ENCODE results near the gene HACD3.
"Not testable (repeated sequence)": the region's sequence is repeated elsewhere in the genome, so short reads cannot be mapped to it uniquely, and the experiment has no call there.

The HACD3 gene

GRCh38 chr15:65550681-65551098 lies 20.4 kb downstream of the HACD3 start:
- no peak for DNase-seq

GRCh38 chr15:65551183-65551582 lies 20.9 kb downstream of the HACD3 start:
- no peak for DNase-seq

DNA sequence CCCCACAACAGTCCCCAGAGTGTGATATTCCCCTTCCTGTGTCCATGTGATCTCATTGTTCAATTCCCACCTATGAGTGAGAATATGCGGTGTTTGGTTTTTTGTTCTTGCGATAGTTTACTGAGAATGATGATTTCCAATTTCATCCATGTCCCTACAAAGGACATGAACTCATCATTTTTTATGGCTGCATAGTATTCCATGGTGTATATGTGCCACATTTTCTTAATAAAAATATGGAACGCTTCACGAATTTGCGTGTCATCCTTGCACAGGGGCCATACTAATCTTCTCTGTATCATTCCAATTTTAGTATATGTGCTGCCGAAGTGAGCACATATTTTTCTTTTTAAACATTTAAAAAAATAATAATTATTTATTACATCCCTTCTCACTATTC lies 22.6 kb downstream of the HACD3 start:
- not testable (repeated sequence) for DNase-seq

- no peak for DNase-seq
Measured at GRCh38 chr15:65553691-65554090, 23.4 kb downstream of the HACD3 start.

GRCh38 chr15:65556622-65557021 lies 26.4 kb downstream of the HACD3 start:
- no peak for DNase-seq

DNA sequence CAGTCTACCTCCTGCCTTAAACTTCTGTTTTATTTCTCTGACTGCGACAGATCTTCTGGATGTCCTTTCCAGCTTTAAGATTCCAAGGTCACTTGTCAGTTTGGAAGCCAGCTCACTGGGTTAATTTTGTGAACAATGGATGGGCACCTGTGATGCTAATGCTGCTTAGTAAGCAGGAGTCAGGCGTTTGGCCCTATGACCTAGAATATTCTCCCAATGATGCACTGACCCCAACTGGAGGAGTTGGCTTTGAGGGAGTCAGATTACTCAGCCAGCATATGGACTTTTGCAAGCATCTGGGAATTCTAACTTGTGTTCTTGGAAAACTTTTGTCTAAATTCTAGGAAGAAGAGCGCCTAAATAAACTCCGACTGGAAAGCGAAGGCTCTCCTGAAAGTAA lies 28.1 kb downstream of the HACD3 start:
- DNase-seq, result no peak

GRCh38 chr15:65558997-65559760 lies 28.9 kb downstream of the HACD3 start:
- DNase-seq, result no peak

DNA sequence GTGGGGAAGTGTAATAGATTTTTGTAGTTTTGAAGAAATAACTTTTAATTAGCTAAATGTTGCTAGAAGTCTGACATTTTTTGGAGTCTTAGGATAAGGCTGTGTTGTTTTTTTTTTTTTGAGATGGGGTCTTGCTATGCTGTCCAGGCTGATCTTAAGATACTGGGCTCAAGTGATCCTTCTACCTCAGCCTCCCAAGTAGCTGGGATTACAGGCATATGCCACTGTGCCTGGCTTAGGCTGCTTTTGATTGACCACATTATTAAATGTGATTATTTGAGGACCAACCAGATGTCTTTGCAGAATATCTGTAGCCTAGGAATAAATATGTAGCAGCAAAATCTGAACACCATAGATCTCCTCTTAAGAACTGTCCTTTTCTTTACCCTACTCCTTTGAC lies 29.7 kb downstream of the HACD3 start:
- no peak for DNase-seq

DNA sequence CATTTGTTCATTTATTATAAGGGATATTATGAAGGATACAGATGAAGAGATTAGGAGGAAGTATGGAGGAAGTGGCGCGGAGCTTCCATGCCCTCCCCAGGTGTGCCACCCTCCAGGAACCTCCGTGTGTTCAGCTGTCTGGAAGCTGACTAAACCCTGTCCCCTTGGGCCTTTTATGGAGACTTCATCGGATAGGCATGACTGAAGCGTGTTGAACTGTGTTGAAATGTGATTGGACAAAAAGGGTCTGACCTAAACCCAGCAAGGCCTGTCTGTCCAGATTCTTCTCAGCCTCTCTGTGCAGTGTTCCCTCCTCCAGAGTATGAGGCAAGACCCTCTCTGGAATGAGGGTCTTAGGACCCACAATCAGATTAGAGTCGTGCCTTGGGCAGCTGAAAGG lies 31.7 kb downstream of the HACD3 start:
- DNase-seq, result no peak

GRCh38 chr15:65569728-65570127 lies 39.5 kb downstream of the HACD3 start:
- DNase-seq, result no peak

DNA sequence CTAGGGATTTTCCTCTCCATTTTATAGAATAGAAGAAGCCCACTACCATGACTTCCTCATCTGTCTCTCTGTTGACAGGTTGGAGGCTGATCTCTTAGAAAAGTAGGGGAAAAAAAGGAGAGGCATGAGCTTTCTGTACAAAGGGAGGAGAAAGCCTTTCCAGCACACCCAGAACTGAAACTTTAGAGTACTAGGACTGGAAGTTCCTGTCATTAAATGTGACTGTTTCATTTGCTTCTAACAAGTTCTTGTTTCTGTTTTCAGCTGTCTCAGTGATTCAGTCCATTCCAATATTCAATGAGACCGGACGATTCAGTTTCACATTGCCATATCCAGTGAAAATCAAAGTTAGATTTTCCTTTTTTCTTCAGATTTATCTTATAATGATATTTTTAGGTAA lies 41.7 kb downstream of the HACD3 start:
- no peak for DNase-seq

- no peak for DNase-seq
Measured at GRCh38 chr15:65576664-65577063, 46.4 kb downstream of the HACD3 start.

DNA sequence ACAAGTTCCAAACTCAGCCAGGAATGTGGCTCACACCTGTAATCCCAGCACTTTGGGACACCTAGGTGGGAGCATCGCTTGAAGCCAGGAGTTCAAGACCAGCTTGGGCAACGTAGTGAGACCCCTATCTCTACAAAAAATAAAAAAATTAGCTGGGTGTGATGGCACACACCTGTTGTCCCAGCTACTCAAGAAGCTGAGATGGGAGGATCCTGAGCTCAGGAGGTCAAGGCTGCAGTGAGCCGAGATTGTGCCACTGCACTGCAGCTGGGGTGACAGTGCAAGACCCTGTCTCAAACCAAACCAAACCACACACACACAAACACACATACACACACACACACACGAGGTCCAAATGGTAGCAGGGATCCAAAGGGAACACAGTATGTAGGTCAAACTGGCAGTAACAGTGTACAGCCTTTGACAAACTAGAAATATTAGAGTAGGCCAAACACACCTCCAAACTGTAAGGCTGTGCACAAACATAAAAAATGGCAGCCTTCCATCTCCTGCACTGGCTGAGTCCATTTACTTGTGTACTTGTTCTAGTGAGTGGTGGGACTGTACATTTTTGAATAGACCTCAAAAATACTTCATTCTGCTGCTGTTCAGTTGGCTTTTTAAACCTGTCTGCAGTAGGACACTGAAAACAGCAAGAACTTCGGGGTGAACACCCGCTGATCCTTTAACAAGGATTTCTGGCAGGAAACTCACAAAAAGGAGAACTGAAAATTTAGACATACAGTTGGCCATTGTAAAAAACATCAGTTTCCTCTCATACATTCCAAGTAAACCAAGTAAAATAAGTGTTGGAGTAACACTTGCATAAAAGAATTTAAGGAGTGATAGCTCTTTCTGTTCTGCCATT lies 47.1 kb downstream of the HACD3 start:
- DNase-seq, result no peak

DNA sequence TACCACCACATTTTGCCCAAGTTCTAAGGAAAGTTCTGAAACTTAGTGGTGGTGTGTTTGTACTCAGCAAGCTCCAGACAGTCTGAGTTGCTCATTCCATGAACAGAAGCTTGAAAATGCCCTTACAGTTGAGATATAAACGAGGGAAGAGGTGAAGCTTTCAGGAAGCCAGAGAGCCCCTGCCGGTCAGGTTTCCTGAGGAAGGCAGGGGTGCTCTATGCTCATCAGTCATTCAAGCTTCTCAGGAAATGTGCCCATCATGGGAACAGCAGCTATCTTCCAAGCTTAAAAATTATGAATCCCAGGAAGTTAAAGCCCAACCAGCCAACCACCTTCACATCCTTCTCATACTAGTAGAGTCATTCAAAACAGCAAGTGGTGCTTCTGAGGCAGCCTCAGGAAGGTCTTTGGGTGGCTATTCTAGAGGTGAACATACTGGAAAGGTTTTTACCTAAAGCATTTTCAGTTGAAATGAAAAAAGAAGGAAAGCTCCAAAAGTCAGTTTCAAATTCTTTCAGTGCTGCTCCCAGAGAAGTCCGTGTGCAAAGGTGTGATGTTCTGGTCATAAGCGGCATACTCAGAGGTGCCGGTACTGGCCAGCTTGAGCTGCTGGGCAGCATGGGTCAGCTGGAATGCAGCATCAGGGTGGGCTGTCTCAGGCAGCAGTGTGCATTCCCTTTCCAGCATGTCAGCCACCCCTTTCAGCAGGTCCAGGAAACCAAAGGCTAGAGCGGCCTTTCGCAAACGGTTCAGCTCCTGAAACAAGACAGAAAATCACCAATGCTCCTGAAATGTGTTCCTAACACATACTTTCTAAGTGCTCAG lies 48.9 kb downstream of the HACD3 start:
- no peak for DNase-seq

DNA sequence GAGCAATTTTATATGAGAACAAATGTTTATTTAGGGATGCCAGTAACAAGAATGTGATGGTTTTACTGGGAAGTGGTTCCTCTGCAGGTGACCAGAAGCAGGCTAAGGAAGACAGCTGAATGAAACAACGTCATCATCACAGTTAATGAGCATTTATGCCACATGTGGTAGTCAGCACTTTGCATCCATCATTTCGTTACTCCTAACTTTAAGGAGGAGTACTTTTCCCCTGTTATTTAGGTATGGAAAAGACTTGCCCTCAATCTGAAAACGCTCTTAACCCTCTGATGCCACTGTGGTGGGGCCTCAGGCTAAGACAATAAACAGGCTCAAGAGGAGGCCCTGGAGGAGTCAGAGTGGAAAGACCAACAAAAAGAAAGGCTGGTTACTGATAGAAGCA lies 49.5 kb downstream of the HACD3 start:
- DNase-seq, result no peak

GRCh38 chr15:65580287-65580686 lies 50.0 kb downstream of the HACD3 start:
- DNase-seq, result no peak

GRCh38 chr15:65583701-65584100 lies 53.4 kb downstream of the HACD3 start:
- no peak for DNase-seq

- DNase-seq, result no peak
Measured at GRCh38 chr15:65584241-65584640, 54.0 kb downstream of the HACD3 start.

DNA sequence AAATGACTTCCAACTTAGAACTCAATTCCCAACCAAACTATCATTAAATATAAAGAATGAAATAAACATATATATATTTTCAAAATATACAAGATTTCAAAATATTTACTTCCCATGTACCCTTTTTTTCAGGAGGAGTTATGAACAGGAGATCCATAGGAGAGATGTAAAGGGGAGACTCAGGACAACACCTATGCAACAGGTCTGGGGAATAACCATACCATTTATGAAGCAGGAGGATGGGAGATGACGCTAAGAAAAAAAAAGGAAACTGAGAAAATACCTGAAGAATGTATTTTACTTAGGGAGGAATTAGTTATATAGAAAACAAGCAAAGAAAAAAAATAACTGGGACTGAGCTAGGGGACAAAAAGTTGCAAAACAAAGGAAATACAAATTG lies 56.8 kb downstream of the HACD3 start:
- DNase-seq, result no peak

DNA sequence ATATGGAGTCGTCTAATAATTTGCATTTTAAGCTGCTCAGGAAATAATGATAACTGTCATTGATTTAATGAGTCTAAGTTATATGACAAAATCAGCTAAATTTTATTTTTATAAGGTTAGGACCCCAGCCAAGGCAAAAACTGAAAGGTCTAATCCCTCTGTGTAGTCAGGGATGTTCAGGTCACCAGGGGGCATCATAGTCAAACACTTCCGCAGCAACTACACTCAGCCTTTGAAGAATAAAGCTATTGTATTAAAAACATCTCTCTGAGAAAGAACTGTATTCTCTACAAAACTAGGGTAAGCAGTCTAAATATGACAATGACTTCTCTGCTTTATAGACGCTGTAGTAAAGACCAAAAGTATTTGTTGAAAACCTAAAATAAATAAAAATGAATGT lies 65.7 kb downstream of the HACD3 start:
- DNase-seq, result no peak

DNA sequence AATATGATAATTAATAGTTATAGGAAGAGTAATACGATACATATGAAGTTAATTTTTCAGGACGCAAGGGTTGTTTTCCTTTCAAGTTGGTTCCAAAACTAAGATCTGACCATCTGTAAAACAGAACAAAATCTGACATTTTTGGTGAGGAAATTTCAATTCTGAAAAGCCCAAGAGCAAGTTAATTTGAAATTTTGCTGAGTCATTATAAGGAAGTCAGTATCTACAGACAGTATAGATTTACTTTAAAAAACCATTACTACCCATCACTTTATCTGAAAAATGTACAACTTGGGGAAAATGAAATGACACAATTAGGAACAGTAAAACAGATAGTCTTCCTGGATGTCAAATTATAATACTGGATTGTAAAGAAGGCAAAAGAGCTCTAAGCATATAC lies 68.2 kb downstream of the HACD3 start:
- no peak for DNase-seq

- DNase-seq, result no peak
Measured at GRCh38 chr15:65599677-65600076, 69.4 kb downstream of the HACD3 start.

- DNase-seq, result no peak
Measured at GRCh38 chr15:65603134-65603533, 72.9 kb downstream of the HACD3 start.

Measured in DMS153 (cell line).